ENCODE results near the gene KLK6. TPM values are rescaled to one million over a fixed set of nuclear protein-coding genes. Genes with fewer than 3 reads are reported as not detected.

KLK6 gene
- total RNA-seq, 3 donors from 2014 or later: 0.98 to 14.8 TPM; not detected in 1

DNA sequence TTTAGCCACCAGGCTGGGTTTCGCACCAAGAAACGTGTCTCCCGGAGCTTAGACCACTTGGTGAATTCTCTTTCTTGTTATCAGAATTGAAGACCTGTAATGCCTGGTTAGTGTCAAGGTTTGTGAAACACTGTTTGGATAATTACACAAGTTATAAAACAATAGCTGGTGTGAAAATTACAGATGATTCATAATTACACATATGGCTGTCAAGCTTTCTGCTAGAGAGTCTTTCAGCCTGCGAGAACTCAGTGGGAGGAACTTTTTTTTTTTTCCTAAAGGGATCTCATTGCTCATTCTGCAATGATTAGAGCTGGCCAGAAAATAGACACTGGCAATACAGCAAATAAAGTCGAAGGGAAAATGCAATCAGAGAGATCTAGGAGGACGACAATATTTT lies 44.8 kb downstream of the KLK6 start:
- no peaks in the 10 kb centered on the region for H3K4me1 ChIP-seq
- DNase-seq (ENCODE audit: low spot score in 2 of 2): no peak
- no peak overlapping the region for H3K27ac ChIP-seq
- TF ChIP-seq POLR2AphosphoS5 (IDR thresholded peaks at IDR 0.05): no peak
- TF ChIP-seq POLR2A (IDR thresholded peaks at IDR 0.05): no peak
- TF ChIP-seq, protein P1, sequence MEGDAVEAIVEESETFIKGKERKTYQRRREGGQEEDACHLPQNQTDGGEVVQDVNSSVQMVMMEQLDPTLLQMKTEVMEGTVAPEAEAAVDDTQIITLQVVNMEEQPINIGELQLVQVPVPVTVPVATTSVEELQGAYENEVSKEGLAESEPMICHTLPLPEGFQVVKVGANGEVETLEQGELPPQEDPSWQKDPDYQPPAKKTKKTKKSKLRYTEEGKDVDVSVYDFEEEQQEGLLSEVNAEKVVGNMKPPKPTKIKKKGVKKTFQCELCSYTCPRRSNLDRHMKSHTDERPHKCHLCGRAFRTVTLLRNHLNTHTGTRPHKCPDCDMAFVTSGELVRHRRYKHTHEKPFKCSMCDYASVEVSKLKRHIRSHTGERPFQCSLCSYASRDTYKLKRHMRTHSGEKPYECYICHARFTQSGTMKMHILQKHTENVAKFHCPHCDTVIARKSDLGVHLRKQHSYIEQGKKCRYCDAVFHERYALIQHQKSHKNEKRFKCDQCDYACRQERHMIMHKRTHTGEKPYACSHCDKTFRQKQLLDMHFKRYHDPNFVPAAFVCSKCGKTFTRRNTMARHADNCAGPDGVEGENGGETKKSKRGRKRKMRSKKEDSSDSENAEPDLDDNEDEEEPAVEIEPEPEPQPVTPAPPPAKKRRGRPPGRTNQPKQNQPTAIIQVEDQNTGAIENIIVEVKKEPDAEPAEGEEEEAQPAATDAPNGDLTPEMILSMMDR (IDR thresholded peaks at IDR 0.05): no peak
- intact Hi-C loops (cut with DNase I; ENCODE audit: low total_unique reads): no loop called here
- H3K27me3 ChIP-seq: no peaks in the 10 kb centered on the region
- H3K36me3 ChIP-seq: no peaks in the 10 kb centered on the region
- no peaks in the 10 kb centered on the region for H3K9me3 ChIP-seq
- no peak overlapping the region for H3K4me3 ChIP-seq

GRCh38 chr19:50922317-50922853 lies 47.0 kb downstream of the KLK6 start:
- H3K9me3 ChIP-seq: no peaks in the 10 kb centered on the region

GRCh38 chr19:50921426-50922316 lies 47.7 kb downstream of the KLK6 start:
- no peak for DNase-seq (ENCODE audit: low spot score in 2 of 2)
- Histone ChIP-seq H3K27ac (peak overlapping the region in 1 of 2 donors; percentile 38), H3K36me3 (no peaks in the 10 kb centered on the region), H3K9me3 (no peaks in the 10 kb centered on the region), H3K4me3 (no peak overlapping the region), H3K4me1 (no peaks in the 10 kb centered on the region), H3K27me3 (no peaks in the 10 kb centered on the region)
- TF ChIP-seq POLR2AphosphoS5 (IDR thresholded peaks at IDR 0.05) (no peak), POLR2A (IDR thresholded peaks at IDR 0.05) (no peak)
- TF ChIP-seq, protein P1 (IDR thresholded peaks at IDR 0.05): no peak
- intact Hi-C loops (cut with DNase I; ENCODE audit: low total_unique reads): no loop called here

More at GRCh38 chr19:50922317-50922853, 47.0 kb downstream of the KLK6 start:
- no peaks in the 10 kb centered on the region for H3K4me1 ChIP-seq
- no peak overlapping the region for H3K4me3 ChIP-seq
- no peaks in the 10 kb centered on the region for H3K27me3 ChIP-seq
- peak overlapping the region in 1 of 2 donors; percentile 2 for H3K27ac ChIP-seq
- intact Hi-C loops (cut with DNase I; ENCODE audit: low total_unique reads): no loop called here
- peak; percentile 60 to 72 for DNase-seq (ENCODE audit: low spot score in 2 of 2)
- no peak for TF ChIP-seq POLR2A (IDR thresholded peaks at IDR 0.05)
- TF ChIP-seq, protein P1 (IDR thresholded peaks at IDR 0.05): peak; percentile 73 to 80 (median 77)
- H3K36me3 ChIP-seq: no peaks in the 10 kb centered on the region

- H3K36me3 ChIP-seq: no peaks in the 10 kb centered on the region
- no peak for TF ChIP-seq POLR2AphosphoS5 (IDR thresholded peaks at IDR 0.05)
- H3K27me3 ChIP-seq: peaks cover 2 to 34% of the 10 kb centered on the region in 2 donors
- no peaks in the 10 kb centered on the region for H3K9me3 ChIP-seq
- intact Hi-C loops (cut with DNase I; ENCODE audit: low total_unique reads): no loop called here
- no peak overlapping the region for H3K4me3 ChIP-seq
- no peak for DNase-seq (ENCODE audit: low spot score in 2 of 2)
- no peaks in the 10 kb centered on the region for H3K4me1 ChIP-seq
- H3K27ac ChIP-seq: no peak overlapping the region
These were observed 53.3 kb downstream of the KLK6 start for GRCh38 chr19:50916069-50916468.

DNA sequence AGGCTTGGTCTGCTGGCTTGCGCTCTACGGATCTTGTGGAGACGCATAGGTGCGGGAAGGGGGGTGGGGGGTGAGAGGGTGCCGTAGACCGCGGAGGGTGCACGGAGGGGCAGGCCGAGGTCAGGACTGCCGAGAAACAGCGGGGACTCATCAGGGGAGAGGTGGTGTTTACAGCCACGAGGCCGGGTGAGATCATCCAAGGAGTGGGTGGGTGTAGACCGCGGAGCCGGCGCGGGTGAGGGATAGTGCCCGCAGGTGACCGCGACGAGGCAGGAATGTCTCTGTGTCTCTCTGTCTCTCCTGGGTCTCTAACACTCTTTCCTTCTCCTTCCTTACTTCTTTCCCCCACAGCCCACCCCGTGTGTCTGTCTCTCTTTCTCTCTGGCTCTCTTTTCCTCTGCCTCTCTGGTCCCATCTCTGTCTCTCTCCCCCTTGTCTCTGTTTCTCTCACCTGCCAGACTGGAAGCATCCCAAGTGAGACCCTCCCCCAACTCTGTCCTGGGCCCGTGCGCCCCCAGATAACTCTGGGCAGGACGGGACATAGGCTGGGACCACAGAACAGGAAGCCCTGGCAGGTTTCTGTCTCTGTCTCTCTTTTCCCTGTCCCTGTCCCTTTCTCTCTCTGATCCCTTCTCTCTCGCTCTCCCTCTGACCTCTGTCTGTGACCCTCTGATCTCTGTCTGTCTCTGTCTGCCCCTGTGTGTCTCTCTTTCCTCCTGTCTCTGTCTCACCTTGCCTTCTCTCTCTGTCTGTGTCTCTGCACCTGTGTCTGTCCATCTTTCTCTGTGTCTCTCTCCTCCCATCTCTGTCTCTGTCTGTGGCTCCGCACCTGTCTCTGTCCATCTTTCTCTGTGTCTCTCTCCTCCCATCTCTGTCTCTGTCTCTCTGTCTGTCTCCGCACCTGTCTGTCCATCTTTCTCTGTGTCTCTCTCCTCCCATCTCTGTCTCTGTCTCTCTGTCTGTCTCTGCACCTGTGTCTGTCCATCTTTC lies 56.4 kb downstream of the KLK6 start:
- peaks cover 2 to 56% of the 10 kb centered on the region in 2 donors for H3K27me3 ChIP-seq
- no peaks in the 10 kb centered on the region for H3K36me3 ChIP-seq
- DNase-seq (ENCODE audit: low spot score in 2 of 2): no peak
- no peaks in the 10 kb centered on the region for H3K9me3 ChIP-seq
- peak overlapping the region in 1 of 2 donors; percentile 14 for H3K27ac ChIP-seq
- intact Hi-C loops (cut with DNase I; ENCODE audit: low total_unique reads): no loop called here
- peak in 1 of 3 donors; percentile 14 for TF ChIP-seq POLR2AphosphoS5 (IDR thresholded peaks at IDR 0.05)
- TF ChIP-seq, protein P1 (IDR thresholded peaks at IDR 0.05): no peak
- no peaks in the 10 kb centered on the region for H3K4me1 ChIP-seq
- peak overlapping the region in 1 of 3 donors; percentile 45 for H3K4me3 ChIP-seq
